Subcutaneous adipose tissue (tissue), 4 donors: ENCODE data around the gene OLAH. TPM values are rescaled to one million over a fixed set of nuclear protein-coding genes. Genes with fewer than 3 reads are reported as not detected.

Experiments used
- CTCF ChIP-seq: fragments of 450-650 bp; IDR thresholded peaks from one replicate; pipeline ENCODE4 v1.5.1; 2016; ENCODE audit warnings: low read depth, mild to moderate bottlenecking, control low read depth, antibody characterized with exemption, moderate library complexity
- total RNA-seq, 4 donors: library from RNA; depleted of rRNA; stranded (reverse); fragments of >200 nt; gene quantifications; one replicate each; pipeline ENCODE4 v1.1.0, GENCODE V29; 2016

OLAH gene
- total RNA-seq, 4 donors from 2014 or later: 0.38 to 1.3 (median 0.51) TPM; not detected in 1

GRCh38 chr10:15103513-15103912, 59.8 kb downstream of the OLAH start:
- no peak for TF ChIP-seq CTCF

DNA sequence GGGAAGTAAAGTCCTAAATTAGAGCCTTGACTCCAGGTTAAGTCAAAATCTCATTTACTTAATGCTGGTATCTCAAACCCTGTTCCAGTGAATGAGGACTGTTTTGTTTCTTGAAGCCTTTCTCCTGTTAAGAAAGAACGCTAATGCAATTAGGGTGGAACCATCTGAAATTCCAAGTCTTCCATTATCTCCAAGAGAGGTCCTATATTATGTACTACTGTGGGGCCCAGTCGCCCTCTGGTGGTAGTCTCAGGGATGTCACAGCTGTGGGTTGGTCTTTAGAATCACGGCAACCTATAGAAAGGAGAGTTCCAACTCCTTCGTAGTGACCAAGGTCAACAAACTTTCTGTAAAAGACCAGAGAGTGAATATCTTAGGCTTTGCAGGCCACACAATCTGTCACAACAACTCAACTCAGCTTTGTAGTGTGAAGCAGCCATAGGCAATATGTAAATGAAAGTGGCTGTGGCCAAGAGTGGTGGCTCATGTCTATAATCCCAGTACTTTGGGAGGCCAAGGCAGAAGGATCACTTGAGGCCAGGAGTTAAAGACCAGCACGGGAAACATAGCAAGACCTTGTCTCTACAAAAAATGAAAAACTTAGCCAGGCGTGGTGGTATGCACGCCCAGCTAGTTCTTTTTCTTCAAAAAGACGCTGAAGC, 62.7 kb downstream of the OLAH start:
- TF ChIP-seq CTCF: no peak

GRCh38 chr10:15112657-15113056, 68.9 kb downstream of the OLAH start:
- no peak for TF ChIP-seq CTCF

GRCh38 chr10:15113766-15114165, 70.0 kb downstream of the OLAH start:
- no peak for TF ChIP-seq CTCF

GRCh38 chr10:15116225-15116624, 72.5 kb downstream of the OLAH start:
- TF ChIP-seq CTCF: no peak

GRCh38 chr10:15118615-15119014, 74.9 kb downstream of the OLAH start:
- no peak for TF ChIP-seq CTCF

GRCh38 chr10:15120523-15120922, 76.8 kb downstream of the OLAH start:
- no peak for TF ChIP-seq CTCF
